ENCODE results near the gene HPCAL1. TPM values are rescaled to one million over a fixed set of nuclear protein-coding genes. Genes with fewer than 3 reads are reported as not detected.

The HPCAL1 gene
- total and polyA plus RNA-seq, 2 of the 8 experiments (the other 6 are each of a cell fraction or from before 2014, with no cell fraction given) = 5.8 to 8.6 TPM

GRCh38 chr2:10413991-10414451 lies 111.3 kb downstream of the HPCAL1 start (continued):
- TF ChIP-seq CHD7 (IDR thresholded peaks at IDR 0.05; ENCODE audit: insufficient replicate concordance, low read length) (no peak), EP300 (IDR thresholded peaks at IDR 0.05; ENCODE audit: borderline replicate concordance in 1 of 2, low read depth in 2 of 2, low read length in 2 of 2) (no peak), GABPA (IDR thresholded peaks at IDR 0.05; ENCODE audit: borderline replicate concordance, insufficient read depth, low read length) (no peak), E2F6 (IDR thresholded peaks at IDR 0.05) (no peak), NANOG (IDR thresholded peaks at IDR 0.05; ENCODE audit: insufficient read depth, low read depth, low read length, poor library complexity, severe bottlenecking) (no peak), CHD1 (IDR thresholded peaks at IDR 0.05; ENCODE audit: low read depth, low read length) (no peak)
